ENCODE measurements around the gene KANK2. TPM values are rescaled to one million over a fixed set of nuclear protein-coding genes. Genes with fewer than 3 reads are reported as not detected.
"Not testable (repeated sequence)": the region's sequence is repeated elsewhere in the genome, so short reads cannot be mapped to it uniquely, and the experiment has no call there.

The KANK2 gene
- total and polyA plus RNA-seq, 2 donors: 183 to 819 TPM

GRCh38 chr19:11123114-11123513, 74.2 kb downstream of the KANK2 start:
- no peak overlapping the region for H3K4me3 ChIP-seq (ENCODE audit: low read depth, low read length)
- no peaks in the 10 kb centered on the region for H3K36me3 ChIP-seq (ENCODE audit: insufficient read depth)
- no peaks in the 10 kb centered on the region for H3K4me1 ChIP-seq (ENCODE audit: insufficient read depth)
- no peak overlapping the region for H3K27ac ChIP-seq (ENCODE audit: low read depth)
- DNase-seq (ENCODE audit: extremely low spot score): no peak
- 87% methylated on average over 13 of the region's 13 CpGs for WGBS

- not testable (repeated sequence) for DNase-seq (ENCODE audit: extremely low spot score); H3K36me3 ChIP-seq (ENCODE audit: insufficient read depth)
- 96% methylated on average over 17 of the region's 17 CpGs for WGBS
These were observed 75.4 kb downstream of the KANK2 start for GRCh38 chr19:11121963-11122362.

GRCh38 chr19:11116507-11116906, 80.8 kb downstream of the KANK2 start:
- WGBS: 89% methylated on average over 9 of the region's 9 CpGs
- Histone ChIP-seq H3K4me3 (ENCODE audit: low read depth, low read length) (no peak overlapping the region), H3K27ac (ENCODE audit: low read depth) (no peak overlapping the region), H3K36me3 (ENCODE audit: insufficient read depth) (no peaks in the 10 kb centered on the region), H3K4me1 (ENCODE audit: insufficient read depth) (no peaks in the 10 kb centered on the region)
- no peak for DNase-seq (ENCODE audit: extremely low spot score)

More at GRCh38 chr19:11121963-11122362, 75.4 kb downstream of the KANK2 start:
- not testable (repeated sequence) for H3K4me3 ChIP-seq (ENCODE audit: low read depth, low read length); H3K27ac ChIP-seq (ENCODE audit: low read depth); H3K4me1 ChIP-seq (ENCODE audit: insufficient read depth)

GRCh38 chr19:11115895-11116446, 81.4 kb downstream of the KANK2 start:
- H3K36me3 ChIP-seq (ENCODE audit: insufficient read depth): no peaks in the 10 kb centered on the region
- WGBS: 76% methylated on average over 11 of the region's 11 CpGs
- no peak for DNase-seq (ENCODE audit: extremely low spot score)
- no peak overlapping the region for H3K4me3 ChIP-seq (ENCODE audit: low read depth, low read length)
- no peak overlapping the region for H3K27ac ChIP-seq (ENCODE audit: low read depth)
- H3K4me1 ChIP-seq (ENCODE audit: insufficient read depth): no peaks in the 10 kb centered on the region

GRCh38 chr19:11115042-11115441, 82.3 kb downstream of the KANK2 start:
- DNase-seq (ENCODE audit: extremely low spot score): no peak
- Histone ChIP-seq H3K4me1 (ENCODE audit: insufficient read depth) (no peaks in the 10 kb centered on the region), H3K4me3 (ENCODE audit: low read depth, low read length) (no peak overlapping the region), H3K27ac (ENCODE audit: low read depth) (no peak overlapping the region), H3K36me3 (ENCODE audit: insufficient read depth) (no peaks in the 10 kb centered on the region)
- WGBS: 91% methylated on average over 5 of the region's 5 CpGs

Other genes with a start within 250 kb of the KANK2 start
- gene SMARCA4, start 236.5 kb downstream of the KANK2 start, total RNA-seq: 38.1 TPM
- 46.0 TPM for gene SMARCA4, start 236.5 kb downstream of the KANK2 start, polyA plus RNA-seq
- gene LDLR, start 108.1 kb downstream of the KANK2 start, total RNA-seq: 48.6 TPM
- gene LDLR, start 108.1 kb downstream of the KANK2 start, polyA plus RNA-seq: 44.9 TPM
- gene SPC24, start 41.8 kb downstream of the KANK2 start, total RNA-seq: 21.1 TPM
- gene SPC24, start 41.8 kb downstream of the KANK2 start, polyA plus RNA-seq: 1.8 TPM
- not detected for gene ANGPTL8, start 42.1 kb upstream of the KANK2 start, total RNA-seq
- gene ANGPTL8, start 42.1 kb upstream of the KANK2 start, polyA plus RNA-seq: 21.4 TPM
- 20.7 TPM for gene DOCK6, start 65.0 kb upstream of the KANK2 start, total RNA-seq
- gene DOCK6, start 65.0 kb upstream of the KANK2 start, polyA plus RNA-seq: 30.6 TPM
- not detected for gene TSPAN16, start 98.6 kb upstream of the KANK2 start, total RNA-seq
- gene TSPAN16, start 98.6 kb upstream of the KANK2 start, polyA plus RNA-seq: not detected
- gene RAB3D, start 142.1 kb upstream of the KANK2 start, total RNA-seq: 13.4 TPM
- gene RAB3D, start 142.1 kb upstream of the KANK2 start, polyA plus RNA-seq: 12.4 TPM
- gene TMEM205, start 148.7 kb upstream of the KANK2 start, total RNA-seq: 63.8 TPM
- gene TMEM205, start 148.7 kb upstream of the KANK2 start, polyA plus RNA-seq: 144 TPM
- gene CCDC159, start 149.0 kb upstream of the KANK2 start, total RNA-seq: 14.3 TPM
- gene CCDC159, start 149.0 kb upstream of the KANK2 start, polyA plus RNA-seq: 29.0 TPM
- gene PLPPR2, start 157.9 kb upstream of the KANK2 start, total RNA-seq: 7.2 TPM
- 41.5 TPM for gene PLPPR2, start 157.9 kb upstream of the KANK2 start, polyA plus RNA-seq
- 1.2 TPM for gene SWSAP1, start 177.1 kb upstream of the KANK2 start, total RNA-seq
- 2.4 TPM for gene SWSAP1, start 177.1 kb upstream of the KANK2 start, polyA plus RNA-seq
- gene EPOR, start 186.8 kb upstream of the KANK2 start, total RNA-seq: 2.9 TPM
- gene EPOR, start 186.8 kb upstream of the KANK2 start, polyA plus RNA-seq: 6.6 TPM
- 2.5 TPM for gene RGL3, start 221.8 kb upstream of the KANK2 start, total RNA-seq
- 6.5 TPM for gene RGL3, start 221.8 kb upstream of the KANK2 start, polyA plus RNA-seq
- gene ODAD3, start 237.6 kb upstream of the KANK2 start, total RNA-seq: 0.48 TPM
- gene ODAD3, start 237.6 kb upstream of the KANK2 start, polyA plus RNA-seq: 0.34 TPM
- gene PRKCSH, start 238.1 kb upstream of the KANK2 start, total RNA-seq: 54.9 TPM
- gene PRKCSH, start 238.1 kb upstream of the KANK2 start, polyA plus RNA-seq: 174 TPM